ENCODE results near the gene NT5DC1. TPM values are rescaled to one million over a fixed set of nuclear protein-coding genes. Genes with fewer than 3 reads are reported as not detected.

NT5DC1 gene
- total and polyA plus RNA-seq, 10 of the 15 experiments (the other 5 are each of a cell fraction or from before 2014, with no cell fraction given): 40.8 to 140 (median 66.8) TPM

GRCh38 chr6:116096979-116097816, 3.5 kb upstream of the NT5DC1 start:
- FAIRE-seq (no peak), DNase-seq (ENCODE audit: low read depth, low spot score) (no peak), ATAC-seq (no peak)
- ChIA-PET POLR2A (interaction anchor here (0.6 to 4.6 kb wide), 10 partner anchors 9 to 88 kb away, joined by 4 to 30 read pairs (median 6); partner anchors contain the start of gene FRK), RAD21 (ENCODE audit: unreplicated experiment) (interaction anchor here (0.7 to 5.0 kb wide), 19 partner anchors 9 to 209 kb away, joined by 3 to 102 read pairs (median 4); partner anchors contain the start of gene FRK), CTCF (interaction anchor here (1.0 to 5.0 kb wide), 15 partner anchors 9 to 492 kb away, joined by 3 to 183 read pairs (median 7); partner anchors contain the start of gene FRK), SMC1A (ENCODE audit: uncharacterized antibody, unreplicated experiment) (interaction anchor here (0.8 to 5.0 kb wide), 22 partner anchors 9 to 200 kb away, joined by 3 to 91 read pairs (median 6); partner anchors contain the start of gene FRK)
- Histone ChIP-seq H3K9me3 (replicated peaks; ENCODE audit: control insufficient read depth, insufficient read depth, low read length) (peaks cover 14% of the 10 kb centered on the region; the same call in 2 of the 3 replicates), H2AFZ (ENCODE audit: control insufficient read depth, low read depth, low read length) (no peak overlapping the region), H3K4me2 (ENCODE audit: control insufficient read depth, insufficient read depth) (peak overlapping the region; percentile 22), H3K36me3 (ENCODE audit: control insufficient read depth in 2 of 2, insufficient read depth in 2 of 2, low read length in 1 of 2) (no peaks in the 10 kb centered on the region), H3K4me1 (ENCODE audit: control insufficient read depth, insufficient read depth, low read length) (0 out of 2 replicates have a peak, but pooled peaks cover 3% of the 10 kb centered on the region), H3K27ac (ENCODE audit: control insufficient read depth, insufficient read depth) (peak overlapping the region; percentile 93), H3K4me3 (no peak overlapping the region), H3K27me3 (replicated peaks in 1 of 2; ENCODE audit: control insufficient read depth in 2 of 2, insufficient read depth in 2 of 2, low read length in 1 of 2) (no peaks in the 10 kb centered on the region), H3K79me2 (ENCODE audit: control insufficient read depth, insufficient read depth, low read length) (peaks cover 59% of the 10 kb centered on the region), H3K9ac (ENCODE audit: control insufficient read depth, insufficient read depth, low read length) (peak overlapping the region; percentile 25; the same call in 1 of the 2 replicates), H4K20me1 (ENCODE audit: control insufficient read depth, insufficient read depth) (no peaks in the 10 kb centered on the region)
- WGBS (ENCODE audit: insufficient coverage, insufficient replicate concordance, low lambda C conversion rate, missing lambda C conversion rate): 0% methylated on average over 2 of the region's 2 CpGs
- intact Hi-C loops (cut with micrococcal nuclease; ENCODE audit: unreplicated experiment) (loop anchor here (10.0 kb wide), 1 partner anchor 1382 kb away; no protein-coding TSS in a partner anchor), in situ Hi-C loops (cut with MboI) (loop anchor here (5.0 to 10.0 kb wide), 2 partner anchors 85 to 202 kb away; no protein-coding TSS in a partner anchor)
- BruUV-seq (replicated peaks): no TSS peak
- TF ChIP-seq TCF3 (IDR thresholded peaks at IDR 0.05; ENCODE audit: borderline replicate concordance, insufficient read depth, low read depth, low read length) (no peak), MXI1 (IDR thresholded peaks at IDR 0.05; ENCODE audit: low read depth, low read length) (no peak), ZNF384 (IDR thresholded peaks at IDR 0.05; ENCODE audit: borderline replicate concordance, low read depth, low read length) (0 out of 2 replicates have a peak, but pooled peaks have one; percentile 12), ATF7 (IDR thresholded peaks at IDR 0.05; ENCODE audit: low read depth) (no peak), DPF2 (IDR thresholded peaks at IDR 0.05) (no peak), ZSCAN29 (IDR thresholded peaks at IDR 0.05) (no peak), E4F1 (IDR thresholded peaks at IDR 0.05; ENCODE audit: borderline replicate concordance, partially characterized antibody) (no peak)
- TF ChIP-seq, protein P1, sequence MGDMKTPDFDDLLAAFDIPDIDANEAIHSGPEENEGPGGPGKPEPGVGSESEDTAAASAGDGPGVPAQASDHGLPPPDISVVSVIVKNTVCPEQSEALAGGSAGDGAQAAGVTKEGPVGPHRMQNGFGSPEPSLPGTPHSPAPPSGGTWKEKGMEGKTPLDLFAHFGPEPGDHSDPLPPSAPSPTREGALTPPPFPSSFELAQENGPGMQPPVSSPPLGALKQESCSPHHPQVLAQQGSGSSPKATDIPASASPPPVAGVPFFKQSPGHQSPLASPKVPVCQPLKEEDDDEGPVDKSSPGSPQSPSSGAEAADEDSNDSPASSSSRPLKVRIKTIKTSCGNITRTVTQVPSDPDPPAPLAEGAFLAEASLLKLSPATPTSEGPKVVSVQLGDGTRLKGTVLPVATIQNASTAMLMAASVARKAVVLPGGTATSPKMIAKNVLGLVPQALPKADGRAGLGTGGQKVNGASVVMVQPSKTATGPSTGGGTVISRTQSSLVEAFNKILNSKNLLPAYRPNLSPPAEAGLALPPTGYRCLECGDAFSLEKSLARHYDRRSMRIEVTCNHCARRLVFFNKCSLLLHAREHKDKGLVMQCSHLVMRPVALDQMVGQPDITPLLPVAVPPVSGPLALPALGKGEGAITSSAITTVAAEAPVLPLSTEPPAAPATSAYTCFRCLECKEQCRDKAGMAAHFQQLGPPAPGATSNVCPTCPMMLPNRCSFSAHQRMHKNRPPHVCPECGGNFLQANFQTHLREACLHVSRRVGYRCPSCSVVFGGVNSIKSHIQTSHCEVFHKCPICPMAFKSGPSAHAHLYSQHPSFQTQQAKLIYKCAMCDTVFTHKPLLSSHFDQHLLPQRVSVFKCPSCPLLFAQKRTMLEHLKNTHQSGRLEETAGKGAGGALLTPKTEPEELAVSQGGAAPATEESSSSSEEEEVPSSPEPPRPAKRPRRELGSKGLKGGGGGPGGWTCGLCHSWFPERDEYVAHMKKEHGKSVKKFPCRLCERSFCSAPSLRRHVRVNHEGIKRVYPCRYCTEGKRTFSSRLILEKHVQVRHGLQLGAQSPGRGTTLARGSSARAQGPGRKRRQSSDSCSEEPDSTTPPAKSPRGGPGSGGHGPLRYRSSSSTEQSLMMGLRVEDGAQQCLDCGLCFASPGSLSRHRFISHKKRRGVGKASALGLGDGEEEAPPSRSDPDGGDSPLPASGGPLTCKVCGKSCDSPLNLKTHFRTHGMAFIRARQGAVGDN (IDR thresholded peaks at IDR 0.05): no peak
- TF ChIP-seq, protein P2, sequence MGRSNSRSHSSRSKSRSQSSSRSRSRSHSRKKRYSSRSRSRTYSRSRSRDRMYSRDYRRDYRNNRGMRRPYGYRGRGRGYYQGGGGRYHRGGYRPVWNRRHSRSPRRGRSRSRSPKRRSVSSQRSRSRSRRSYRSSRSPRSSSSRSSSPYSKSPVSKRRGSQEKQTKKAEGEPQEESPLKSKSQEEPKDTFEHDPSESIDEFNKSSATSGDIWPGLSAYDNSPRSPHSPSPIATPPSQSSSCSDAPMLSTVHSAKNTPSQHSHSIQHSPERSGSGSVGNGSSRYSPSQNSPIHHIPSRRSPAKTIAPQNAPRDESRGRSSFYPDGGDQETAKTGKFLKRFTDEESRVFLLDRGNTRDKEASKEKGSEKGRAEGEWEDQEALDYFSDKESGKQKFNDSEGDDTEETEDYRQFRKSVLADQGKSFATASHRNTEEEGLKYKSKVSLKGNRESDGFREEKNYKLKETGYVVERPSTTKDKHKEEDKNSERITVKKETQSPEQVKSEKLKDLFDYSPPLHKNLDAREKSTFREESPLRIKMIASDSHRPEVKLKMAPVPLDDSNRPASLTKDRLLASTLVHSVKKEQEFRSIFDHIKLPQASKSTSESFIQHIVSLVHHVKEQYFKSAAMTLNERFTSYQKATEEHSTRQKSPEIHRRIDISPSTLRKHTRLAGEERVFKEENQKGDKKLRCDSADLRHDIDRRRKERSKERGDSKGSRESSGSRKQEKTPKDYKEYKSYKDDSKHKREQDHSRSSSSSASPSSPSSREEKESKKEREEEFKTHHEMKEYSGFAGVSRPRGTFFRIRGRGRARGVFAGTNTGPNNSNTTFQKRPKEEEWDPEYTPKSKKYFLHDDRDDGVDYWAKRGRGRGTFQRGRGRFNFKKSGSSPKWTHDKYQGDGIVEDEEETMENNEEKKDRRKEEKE (IDR thresholded peaks at IDR 0.05): no peak

All from GM12878 (cell line).